ENCODE results near the gene NAP1L5.

Gene NAP1L5

GRCh38 chr4:88674565-88674964 lies 23.1 kb downstream of the NAP1L5 start:
- H3K36me3 ChIP-seq (replicated peaks): no peaks in the 10 kb centered on the region
- no peaks in the 10 kb centered on the region for H3K9me3 ChIP-seq
- in situ Hi-C loops (cut with MboI; ENCODE audit: low sequenced_read_pairs): no loop called here
- no peak overlapping the region for H3K4me3 ChIP-seq
- H3K4me1 ChIP-seq: no peaks in the 10 kb centered on the region; the same call in 1 of the 2 replicates
- DNase-seq (ENCODE audit: low spot score in 2 of 2): no peak
- H3K27me3 ChIP-seq (ENCODE audit: low read depth): no peaks in the 10 kb centered on the region

GRCh38 chr4:88673886-88674285 lies 23.7 kb downstream of the NAP1L5 start:
- Histone ChIP-seq H3K9me3 (no peaks in the 10 kb centered on the region), H3K36me3 (replicated peaks) (no peaks in the 10 kb centered on the region), H3K27me3 (ENCODE audit: low read depth) (no peaks in the 10 kb centered on the region), H3K4me1 (no peaks in the 10 kb centered on the region; the same call in 1 of the 2 replicates), H3K4me3 (no peak overlapping the region)
- in situ Hi-C loops (cut with MboI; ENCODE audit: low sequenced_read_pairs): no loop called here
- no peak for DNase-seq (ENCODE audit: low spot score in 2 of 2)

- Histone ChIP-seq H3K9me3 (no peaks in the 10 kb centered on the region), H3K27me3 (ENCODE audit: low read depth) (no peaks in the 10 kb centered on the region), H3K36me3 (replicated peaks) (no peaks in the 10 kb centered on the region), H3K4me1 (no peaks in the 10 kb centered on the region; the same call in 1 of the 2 replicates), H3K4me3 (no peak overlapping the region)
- peak; percentile 50 to 68 for DNase-seq (ENCODE audit: low spot score in 2 of 2)
- in situ Hi-C loops (cut with MboI; ENCODE audit: low sequenced_read_pairs): no loop called here
These were observed 24.6 kb downstream of the NAP1L5 start for GRCh38 chr4:88672987-88673386.

GRCh38 chr4:88661739-88662138 lies 35.9 kb downstream of the NAP1L5 start:
- Histone ChIP-seq H3K9me3 (no peaks in the 10 kb centered on the region), H3K36me3 (replicated peaks) (no peaks in the 10 kb centered on the region), H3K4me1 (no peaks in the 10 kb centered on the region), H3K27me3 (ENCODE audit: low read depth) (no peaks in the 10 kb centered on the region), H3K4me3 (no peak overlapping the region)
- in situ Hi-C loops (cut with MboI; ENCODE audit: low sequenced_read_pairs): loop anchor here (5.0 kb wide), 1 partner anchor 134 kb away; no protein-coding TSS in a partner anchor
- no peak for DNase-seq (ENCODE audit: low spot score in 2 of 2)

- H3K27me3 ChIP-seq (ENCODE audit: low read depth): no peaks in the 10 kb centered on the region
- DNase-seq (ENCODE audit: low spot score in 2 of 2): no peak
- no peak overlapping the region for H3K4me3 ChIP-seq
- no peaks in the 10 kb centered on the region for H3K4me1 ChIP-seq
- no peaks in the 10 kb centered on the region for H3K9me3 ChIP-seq
- in situ Hi-C loops (cut with MboI; ENCODE audit: low sequenced_read_pairs): loop anchor here (5.0 kb wide), 1 partner anchor 133 kb away; no protein-coding TSS in a partner anchor
- no peaks in the 10 kb centered on the region for H3K36me3 ChIP-seq (replicated peaks)
These were observed 37.0 kb downstream of the NAP1L5 start for GRCh38 chr4:88660446-88661294.

GRCh38 chr4:88659890-88660208 lies 37.8 kb downstream of the NAP1L5 start:
- Histone ChIP-seq H3K4me1 (no peaks in the 10 kb centered on the region), H3K36me3 (replicated peaks) (no peaks in the 10 kb centered on the region), H3K9me3 (no peaks in the 10 kb centered on the region), H3K27me3 (ENCODE audit: low read depth) (no peaks in the 10 kb centered on the region), H3K4me3 (no peak overlapping the region)
- no peak for DNase-seq (ENCODE audit: low spot score in 2 of 2)
- in situ Hi-C loops (cut with MboI; ENCODE audit: low sequenced_read_pairs): loop anchor here (5.0 kb wide), 1 partner anchor 133 kb away; no protein-coding TSS in a partner anchor

- Histone ChIP-seq H3K36me3 (replicated peaks) (no peaks in the 10 kb centered on the region), H3K4me1 (no peaks in the 10 kb centered on the region), H3K9me3 (no peaks in the 10 kb centered on the region), H3K4me3 (no peak overlapping the region), H3K27me3 (ENCODE audit: low read depth) (no peaks in the 10 kb centered on the region)
- DNase-seq (ENCODE audit: low spot score in 2 of 2): peak; percentile 56 to 69
- in situ Hi-C loops (cut with MboI; ENCODE audit: low sequenced_read_pairs): no loop called here
These were observed 38.4 kb downstream of the NAP1L5 start for GRCh38 chr4:88659055-88659889.

- H3K36me3 ChIP-seq (replicated peaks): no peaks in the 10 kb centered on the region
- in situ Hi-C loops (cut with MboI; ENCODE audit: low sequenced_read_pairs): no loop called here
- no peak for DNase-seq (ENCODE audit: low spot score in 2 of 2)
- H3K4me1 ChIP-seq: no peaks in the 10 kb centered on the region
- H3K27me3 ChIP-seq (ENCODE audit: low read depth): no peaks in the 10 kb centered on the region
- no peaks in the 10 kb centered on the region for H3K9me3 ChIP-seq
- no peak overlapping the region for H3K4me3 ChIP-seq
These were observed 42.4 kb downstream of the NAP1L5 start for GRCh38 chr4:88655226-88655625.

GRCh38 chr4:88653371-88653946 lies 44.2 kb downstream of the NAP1L5 start:
- H3K4me1 ChIP-seq: no peaks in the 10 kb centered on the region
- H3K4me3 ChIP-seq: no peak overlapping the region
- no peaks in the 10 kb centered on the region for H3K27me3 ChIP-seq (ENCODE audit: low read depth)

GRCh38 chr4:88649716-88650115 lies 47.9 kb downstream of the NAP1L5 start:
- in situ Hi-C loops (cut with MboI; ENCODE audit: low sequenced_read_pairs): no loop called here

More at GRCh38 chr4:88653371-88653946, 44.2 kb downstream of the NAP1L5 start:
- H3K36me3 ChIP-seq (replicated peaks): no peaks in the 10 kb centered on the region
- in situ Hi-C loops (cut with MboI; ENCODE audit: low sequenced_read_pairs): no loop called here
- DNase-seq (ENCODE audit: low spot score in 2 of 2): no peak
- no peaks in the 10 kb centered on the region for H3K9me3 ChIP-seq

GRCh38 chr4:88646528-88647280 lies 50.9 kb downstream of the NAP1L5 start:
- in situ Hi-C loops (cut with MboI; ENCODE audit: low sequenced_read_pairs): no loop called here
- no peak for DNase-seq (ENCODE audit: low spot score in 2 of 2)

More at GRCh38 chr4:88649716-88650115, 47.9 kb downstream of the NAP1L5 start:
- Histone ChIP-seq H3K4me1 (no peaks in the 10 kb centered on the region), H3K27me3 (ENCODE audit: low read depth) (no peaks in the 10 kb centered on the region), H3K36me3 (replicated peaks) (no peaks in the 10 kb centered on the region), H3K4me3 (no peak overlapping the region), H3K9me3 (no peaks in the 10 kb centered on the region)
- no peak for DNase-seq (ENCODE audit: low spot score in 2 of 2)

GRCh38 chr4:88645994-88646393 lies 51.6 kb downstream of the NAP1L5 start:
- Histone ChIP-seq H3K4me3 (no peak overlapping the region), H3K9me3 (no peaks in the 10 kb centered on the region), H3K4me1 (no peaks in the 10 kb centered on the region), H3K36me3 (replicated peaks) (no peaks in the 10 kb centered on the region), H3K27me3 (ENCODE audit: low read depth) (no peaks in the 10 kb centered on the region)
- in situ Hi-C loops (cut with MboI; ENCODE audit: low sequenced_read_pairs): no loop called here
- no peak for DNase-seq (ENCODE audit: low spot score in 2 of 2)

More at GRCh38 chr4:88646528-88647280, 50.9 kb downstream of the NAP1L5 start:
- H3K4me1 ChIP-seq: no peaks in the 10 kb centered on the region
- H3K27me3 ChIP-seq (ENCODE audit: low read depth): no peaks in the 10 kb centered on the region
- H3K36me3 ChIP-seq (replicated peaks): no peaks in the 10 kb centered on the region
- no peak overlapping the region for H3K4me3 ChIP-seq
- H3K9me3 ChIP-seq: no peaks in the 10 kb centered on the region

Data from HAP-1 (cell line).